ENCODE measurements around the gene ENDOD1.

- TF ChIP-seq CTCF (IDR thresholded peaks at IDR 0.05) (no peak), EP300 (IDR thresholded peaks at IDR 0.05) (no peak), POLR2AphosphoS5 (IDR thresholded peaks at IDR 0.05) (no peak), POLR2A (IDR thresholded peaks at IDR 0.05) (no peak)
Measured at GRCh38 chr11:95142431-95142830, 52.8 kb downstream of the ENDOD1 start.

All from sigmoid colon (tissue), 4 donors.